Type B pancreatic cell (in vitro differentiated cells): ENCODE measurements around the gene TEF. TPM values are rescaled to one million over a fixed set of nuclear protein-coding genes. Genes with fewer than 3 reads are reported as not detected.
A peak's percentile ranks its signal among the peaks of the same experiment; 100 is the strongest.

Source experiments
- DNase-seq: peaks from one replicate; pipeline ENCODE4 v3.0.0; 2021; ENCODE audit warnings: mixed read lengths; ENCODE audit not compliant: unreplicated experiment; ENCODE audit errors: extremely low spot score
- H3K27ac Mint-ChIP-seq: 2 replicates; pipeline ENCODE4 v1.8.0; 2021; ENCODE audit warnings: mild to moderate bottlenecking, mixed read lengths
- H3K27me3 Mint-ChIP-seq: 2 replicates; pipeline ENCODE4 v1.8.0; 2021; ENCODE audit warnings: mixed read lengths
- H3K36me3 Mint-ChIP-seq: 2 replicates; pipeline ENCODE4 v1.8.0; 2021; ENCODE audit warnings: mixed read lengths
- H3K4me1 Mint-ChIP-seq: one replicate; pipeline ENCODE4 v1.8.0; 2021; ENCODE audit warnings: mixed read lengths; ENCODE audit not compliant: unreplicated experiment
- H3K4me3 Mint-ChIP-seq: 2 replicates; pipeline ENCODE4 v1.8.0; 2021; ENCODE audit warnings: mild to moderate bottlenecking, mixed read lengths
- H3K9me3 Mint-ChIP-seq: 2 replicates; pipeline ENCODE4 v1.8.0; 2021; ENCODE audit warnings: mixed read lengths
- CTCF ChIP-seq: fragments of 200-600 bp; sonication (generic); conservative IDR thresholded peaks from 2 replicates; pipeline ENCODE4 v1.5.0; 2021; ENCODE audit warnings: antibody characterized with exemption, mild to moderate bottlenecking
- long read RNA-seq: library from polyadenylated mRNA; unstranded; transcript quantifications from one replicate; pipeline ENCODE4 v2.0.0, GENCODE V29; 2020
- total RNA-seq: library from RNA; stranded (reverse); gene quantifications from 2 replicates; pipeline ENCODE4 v1.2.1, GENCODE V29; 2021; ENCODE audit warnings: low replicate concordance

Gene TEF, protein sequence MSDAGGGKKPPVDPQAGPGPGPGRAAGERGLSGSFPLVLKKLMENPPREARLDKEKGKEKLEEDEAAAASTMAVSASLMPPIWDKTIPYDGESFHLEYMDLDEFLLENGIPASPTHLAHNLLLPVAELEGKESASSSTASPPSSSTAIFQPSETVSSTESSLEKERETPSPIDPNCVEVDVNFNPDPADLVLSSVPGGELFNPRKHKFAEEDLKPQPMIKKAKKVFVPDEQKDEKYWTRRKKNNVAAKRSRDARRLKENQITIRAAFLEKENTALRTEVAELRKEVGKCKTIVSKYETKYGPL
- 10.5 TPM in 2 replicates for total RNA-seq
- long read RNA-seq, partial matches to known transcripts, result 7 of 7 reads
- long read RNA-seq, other reads (novel, unspliced or antisense), result 0 of 7 reads

DNA sequence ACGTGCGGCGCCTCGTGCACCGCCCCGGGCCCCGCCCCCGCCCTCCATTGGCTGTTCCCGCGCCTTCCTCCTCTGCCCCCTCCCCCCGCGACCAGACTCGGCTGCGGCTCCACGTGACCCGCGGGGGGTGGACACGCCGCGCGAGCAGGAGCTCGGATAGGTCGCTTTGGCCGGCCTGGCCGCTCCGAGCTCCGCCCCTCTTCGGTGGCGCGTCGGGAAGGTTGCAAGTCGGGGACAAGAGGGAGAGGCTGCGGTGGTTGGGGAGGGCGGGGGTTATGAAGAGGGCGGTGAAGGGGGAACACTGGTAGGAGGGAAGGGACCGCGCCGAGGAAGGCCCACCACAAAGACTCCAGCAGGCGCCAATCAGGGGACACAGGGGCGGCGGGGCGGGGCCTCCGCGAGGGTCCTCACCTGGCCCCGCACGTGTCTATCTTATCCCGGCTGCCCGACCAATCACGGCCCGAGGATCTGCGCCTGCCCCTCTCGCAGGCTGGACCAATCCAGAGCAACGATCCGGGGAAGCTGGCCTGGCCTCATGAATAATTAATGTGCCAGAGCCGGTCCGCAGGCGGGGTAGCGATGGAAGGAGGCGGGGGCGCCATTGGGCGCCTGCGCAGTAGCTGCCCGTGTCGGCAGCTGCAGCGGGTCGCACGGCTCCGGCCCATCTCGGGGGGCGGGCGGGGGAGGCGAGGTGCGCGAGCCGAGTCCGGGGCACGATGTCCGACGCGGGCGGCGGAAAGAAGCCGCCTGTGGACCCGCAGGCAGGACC is at the start of gene TEF:
TSS of gene TEF (plus strand) at position 614 of the 769 bp plus-strand sequence. CDS start at position 717, 103 bp downstream.
- H3K4me1 Mint-ChIP-seq, result peaks cover 14% of the 10 kb centered on the region
- no peaks in the 10 kb centered on the region for H3K27me3 Mint-ChIP-seq
- DNase-seq, result peak; percentile 99
- no peak for TF ChIP-seq CTCF
- no peaks in the 10 kb centered on the region for H3K36me3 Mint-ChIP-seq
- no peaks in the 10 kb centered on the region for H3K9me3 Mint-ChIP-seq
- H3K27ac Mint-ChIP-seq, result peak within 1 kb of the TSS; percentile 96
- H3K4me3 Mint-ChIP-seq, result peak within 1 kb of the TSS; percentile 93

- no peak for TF ChIP-seq CTCF
- Mint-ChIP-seq H3K9me3 (no peaks in the 10 kb centered on the region), H3K4me1 (no peaks in the 10 kb centered on the region), H3K27ac (peak overlapping the region; percentile 58), H3K4me3 (no peak overlapping the region), H3K27me3 (no peaks in the 10 kb centered on the region), H3K36me3 (peaks cover 14% of the 10 kb centered on the region)
- DNase-seq, result no peak
Observed at GRCh38 chr22:41332217-41332939, 49.4 kb upstream of the TEF start.

DNA sequence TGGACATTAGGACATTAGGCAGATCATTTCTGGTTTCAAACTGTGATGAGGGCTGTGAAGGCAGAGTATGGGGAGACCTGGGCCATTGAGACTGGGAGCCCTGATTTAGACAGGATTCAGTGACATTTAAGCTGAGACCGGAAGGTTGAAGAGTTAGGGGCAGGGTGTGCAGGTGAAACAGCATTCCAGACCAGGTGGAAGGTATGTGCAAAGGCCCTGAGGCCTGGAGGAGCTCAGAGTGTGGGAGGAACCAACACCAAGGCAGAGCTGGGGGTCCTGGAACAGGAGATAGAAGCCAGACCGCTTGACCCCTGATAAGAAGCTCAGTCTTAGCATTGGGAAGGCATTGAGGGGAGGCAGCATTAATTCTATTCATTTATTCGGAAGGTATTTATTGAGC is 47.9 kb upstream of the TEF start:
- Mint-ChIP-seq H3K4me1 (no peaks in the 10 kb centered on the region), H3K27ac (no peak overlapping the region), H3K36me3 (peaks cover 10% of the 10 kb centered on the region), H3K4me3 (no peak overlapping the region), H3K27me3 (no peaks in the 10 kb centered on the region), H3K9me3 (no peaks in the 10 kb centered on the region)
- no peak for DNase-seq
- no peak for TF ChIP-seq CTCF

DNA sequence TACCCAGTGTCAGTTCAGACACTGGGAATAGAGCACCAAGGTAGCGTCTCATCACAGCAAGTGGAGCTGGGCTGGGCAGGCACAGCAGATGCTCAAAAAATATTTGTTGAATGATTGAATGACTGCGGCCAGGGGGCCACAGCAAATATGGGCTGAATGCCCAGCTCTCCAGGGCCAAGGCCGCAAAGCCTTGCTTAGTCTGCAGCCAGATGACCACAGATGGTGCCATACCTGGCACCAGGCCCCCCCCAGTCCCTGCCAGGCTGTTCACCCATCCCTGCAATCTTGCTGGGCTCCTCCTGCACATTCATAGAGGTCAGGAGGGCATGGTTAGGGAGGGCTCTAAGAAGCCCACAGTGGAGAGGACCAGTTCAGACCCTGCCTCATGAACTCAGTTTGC is 47.5 kb upstream of the TEF start:
- H3K27me3 Mint-ChIP-seq, result no peaks in the 10 kb centered on the region
- H3K4me3 Mint-ChIP-seq, result no peak overlapping the region
- H3K36me3 Mint-ChIP-seq, result peaks cover 10% of the 10 kb centered on the region
- DNase-seq, result no peak
- no peaks in the 10 kb centered on the region for H3K4me1 Mint-ChIP-seq
- H3K9me3 Mint-ChIP-seq, result no peaks in the 10 kb centered on the region
- no peak overlapping the region for H3K27ac Mint-ChIP-seq
- no peak for TF ChIP-seq CTCF

DNA sequence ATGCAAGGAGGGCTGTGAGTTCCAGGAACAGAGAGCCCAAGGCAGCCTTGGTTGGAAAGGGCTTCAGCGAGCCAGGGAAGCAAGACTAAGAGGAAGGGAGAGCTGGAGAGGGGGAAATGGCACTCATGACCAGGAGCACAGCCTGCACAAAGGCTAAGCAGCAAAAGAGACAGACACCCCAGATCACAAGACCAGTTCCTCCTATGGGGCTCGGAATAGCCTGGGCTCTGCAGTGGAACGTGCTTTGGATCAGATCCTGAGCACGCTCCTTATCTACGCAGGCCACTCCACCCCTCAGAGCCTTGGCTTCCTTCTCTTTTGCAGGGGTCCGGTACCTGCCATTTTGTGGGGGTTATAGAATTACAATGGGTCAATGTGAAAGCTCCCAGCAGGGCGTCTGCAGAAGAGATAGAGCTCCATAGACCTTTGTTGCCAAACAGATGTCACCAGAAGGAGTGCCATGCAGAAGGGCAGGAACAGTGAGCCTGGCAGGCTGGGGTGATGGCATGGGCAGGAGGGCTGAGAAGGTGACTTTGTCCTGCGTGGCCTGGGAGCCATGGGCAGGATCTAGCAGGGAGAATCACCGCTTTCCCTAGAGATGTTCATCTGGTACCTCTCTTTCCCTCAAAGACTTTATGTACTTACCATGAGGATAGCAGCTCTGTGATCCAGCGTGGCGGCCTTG is 46.6 kb upstream of the TEF start:
- H3K27me3 Mint-ChIP-seq, result no peaks in the 10 kb centered on the region
- no peak for DNase-seq
- no peak for TF ChIP-seq CTCF

More for the DNA sequence above, 46.6 kb upstream of the TEF start:
- Mint-ChIP-seq H3K4me1 (no peaks in the 10 kb centered on the region), H3K4me3 (no peak overlapping the region), H3K27ac (no peak overlapping the region), H3K36me3 (peaks cover 10% of the 10 kb centered on the region), H3K9me3 (no peaks in the 10 kb centered on the region)
